ENCODE measurements around the gene DACH1. TPM values are rescaled to one million over a fixed set of nuclear protein-coding genes. Genes with fewer than 3 reads are reported as not detected.

The DACH1 gene
- total and polyA plus RNA-seq, 2 donors (not counting 3 experiments of a cell fraction or from before 2014, with no cell fraction given): 8.6 to 28.3 TPM

DNA sequence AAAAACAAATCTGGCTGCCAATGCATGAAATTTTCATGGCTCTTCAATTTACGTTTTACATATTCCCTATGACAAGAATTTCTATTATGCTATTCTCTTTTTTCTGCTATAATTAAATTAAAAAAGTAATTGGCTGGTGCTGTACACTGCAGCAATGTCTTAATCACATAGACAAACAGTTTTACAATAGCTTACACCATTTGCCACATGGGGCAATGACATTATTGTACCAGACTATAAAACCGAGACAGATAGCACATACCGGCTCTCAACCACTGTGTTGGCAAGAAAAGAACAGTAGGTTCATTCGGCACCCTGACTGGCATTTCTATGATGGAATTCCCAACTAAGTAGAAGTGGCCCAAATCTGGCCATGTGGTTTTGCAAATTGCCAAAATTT lies 67.7 kb downstream of the DACH1 start:
- BruUV-seq (replicated peaks): no TSS peak
- TF ChIP-seq, protein P1, sequence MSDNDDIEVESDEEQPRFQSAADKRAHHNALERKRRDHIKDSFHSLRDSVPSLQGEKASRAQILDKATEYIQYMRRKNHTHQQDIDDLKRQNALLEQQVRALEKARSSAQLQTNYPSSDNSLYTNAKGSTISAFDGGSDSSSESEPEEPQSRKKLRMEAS (IDR thresholded peaks at IDR 0.05; ENCODE audit: insufficient read depth, insufficient read length): no peak
- TF ChIP-seq JUN (IDR thresholded peaks at IDR 0.05; ENCODE audit: borderline replicate concordance, insufficient read depth, insufficient read length, low read depth) (no peak), FOS (IDR thresholded peaks at IDR 0.05; ENCODE audit: borderline replicate concordance, insufficient read depth, low read length) (no peak), EZH2 (IDR thresholded peaks at IDR 0.05; ENCODE audit: borderline replicate concordance, low read depth, low read length, severe bottlenecking) (no peak), MYC (IDR thresholded peaks at IDR 0.05; ENCODE audit: low read depth, low read length) (no peak), POLR2A (IDR thresholded peaks at IDR 0.05; ENCODE audit: low read depth, low read length) (no peak), GATA2 (IDR thresholded peaks at IDR 0.05; ENCODE audit: insufficient read depth, insufficient read length, low read depth, low read length) (no peak), POLR2AphosphoS5 (IDR thresholded peaks at IDR 0.05; ENCODE audit: insufficient read depth, low read depth, low read length) (no peak)
- TF ChIP-seq, protein P2, sequence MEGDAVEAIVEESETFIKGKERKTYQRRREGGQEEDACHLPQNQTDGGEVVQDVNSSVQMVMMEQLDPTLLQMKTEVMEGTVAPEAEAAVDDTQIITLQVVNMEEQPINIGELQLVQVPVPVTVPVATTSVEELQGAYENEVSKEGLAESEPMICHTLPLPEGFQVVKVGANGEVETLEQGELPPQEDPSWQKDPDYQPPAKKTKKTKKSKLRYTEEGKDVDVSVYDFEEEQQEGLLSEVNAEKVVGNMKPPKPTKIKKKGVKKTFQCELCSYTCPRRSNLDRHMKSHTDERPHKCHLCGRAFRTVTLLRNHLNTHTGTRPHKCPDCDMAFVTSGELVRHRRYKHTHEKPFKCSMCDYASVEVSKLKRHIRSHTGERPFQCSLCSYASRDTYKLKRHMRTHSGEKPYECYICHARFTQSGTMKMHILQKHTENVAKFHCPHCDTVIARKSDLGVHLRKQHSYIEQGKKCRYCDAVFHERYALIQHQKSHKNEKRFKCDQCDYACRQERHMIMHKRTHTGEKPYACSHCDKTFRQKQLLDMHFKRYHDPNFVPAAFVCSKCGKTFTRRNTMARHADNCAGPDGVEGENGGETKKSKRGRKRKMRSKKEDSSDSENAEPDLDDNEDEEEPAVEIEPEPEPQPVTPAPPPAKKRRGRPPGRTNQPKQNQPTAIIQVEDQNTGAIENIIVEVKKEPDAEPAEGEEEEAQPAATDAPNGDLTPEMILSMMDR (IDR thresholded peaks at IDR 0.05; ENCODE audit: extremely low read depth in 1 of 2, insufficient read depth in 1 of 2, low read depth in 1 of 2, low read length in 2 of 2): no peak
- Histone ChIP-seq H3K4me1 (ENCODE audit: control insufficient read depth, extremely low read depth, insufficient read depth, low read length) (no peaks in the 10 kb centered on the region), H3K4me3 (replicated peaks in 1 of 3; ENCODE audit: insufficient read depth in 1 of 3, low read depth in 1 of 3, low read length in 3 of 3) (no peak overlapping the region), H3K36me3 (ENCODE audit: control insufficient read depth in 2 of 2, extremely low read depth in 1 of 2, insufficient read depth in 2 of 2, low read length in 2 of 2) (no peaks in the 10 kb centered on the region), H4K20me1 (replicated peaks; ENCODE audit: control insufficient read depth, extremely low read depth, insufficient read depth, low read length) (no peaks in the 10 kb centered on the region), H3K27ac (ENCODE audit: insufficient read depth, low read depth, low read length) (no peak overlapping the region), H3K9me3 (replicated peaks; ENCODE audit: control insufficient read depth, insufficient read depth, low read length) (no peaks in the 10 kb centered on the region), H3K79me2 (ENCODE audit: control insufficient read depth, insufficient read depth, low read length) (no peaks in the 10 kb centered on the region), H2AFZ (ENCODE audit: low read depth, low read length) (no peak overlapping the region), H3K9me1 (replicated peaks; ENCODE audit: control insufficient read depth, extremely low read depth, insufficient read depth, low read length) (no peaks in the 10 kb centered on the region), H3K27me3 (ENCODE audit: control insufficient read depth in 2 of 2, insufficient read depth in 2 of 2, low read length in 2 of 2) (no peaks in the 10 kb centered on the region), H3K4me2 (ENCODE audit: insufficient read depth, low read length) (no peak overlapping the region), H3K9ac (replicated peaks; ENCODE audit: extremely low read depth, insufficient read depth, low read length) (no peak overlapping the region)
- intact Hi-C loops (cut with micrococcal nuclease) (no loop called here), dilution Hi-C loops (cut with MboI; ENCODE audit: extremely low pct_ligation_motif_present, low sequenced_read_pairs) (no loop called here)
- ChIA-PET POLR2A (no interaction called here), CTCF (no interaction called here)
- DNase-seq (ENCODE audit: low read depth, low spot score) (no peak), FAIRE-seq (no peak)

Measured in endothelial cell of umbilical vein (primary cell).